HG03520 (cell line): ENCODE measurements around the gene BLVRB.
"Not testable (repeated sequence)": the region's sequence is repeated elsewhere in the genome, so short reads cannot be mapped to it uniquely, and the experiment has no call there.

Experiments used
- ATAC-seq: cut with Tn5 transposase; IDR thresholded peaks from one replicate; pipeline ENCODE4 v1.9.1; 2021; ENCODE audit warnings: mild to moderate bottlenecking, moderate library complexity; ENCODE audit not compliant: unreplicated experiment

The BLVRB gene

DNA sequence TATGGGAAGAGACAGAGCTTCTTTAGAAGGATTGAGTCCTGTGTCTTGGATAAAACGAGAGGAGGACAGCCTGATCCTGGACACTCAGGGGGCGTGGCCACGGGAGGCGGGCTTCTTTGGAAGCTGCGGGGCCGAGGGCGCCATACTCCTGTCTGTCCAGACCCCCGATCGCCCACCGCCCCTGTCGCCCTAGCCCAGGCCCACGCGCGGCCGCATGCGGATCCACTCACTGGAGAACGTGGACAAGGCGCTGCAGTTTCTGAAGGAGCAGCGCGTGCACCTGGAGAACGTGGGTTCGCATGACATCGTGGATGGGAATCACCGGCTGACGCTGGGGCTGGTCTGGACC is 24.3 kb upstream of the BLVRB start:
- ATAC-seq, result no peak

DNA sequence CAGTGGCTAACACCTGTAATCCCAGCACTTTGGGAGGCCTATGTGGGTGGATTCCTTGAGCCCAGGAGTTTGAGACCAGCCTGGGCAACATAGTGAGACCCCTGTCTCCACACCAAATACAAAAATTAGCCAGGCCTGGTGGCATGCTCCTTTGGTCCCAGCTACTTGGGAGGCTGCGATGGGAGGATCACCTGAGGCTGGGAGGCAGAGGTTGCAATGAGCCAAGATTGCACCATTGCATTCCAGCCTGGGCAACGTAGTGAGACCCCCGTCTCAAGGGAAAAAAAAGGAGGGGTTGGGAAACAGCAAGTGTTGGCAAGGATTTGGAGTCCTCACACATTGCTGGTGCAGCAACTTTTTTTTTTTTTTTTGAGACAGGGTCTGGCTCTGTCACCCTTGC is 20.5 kb upstream of the BLVRB start:
- no peak for ATAC-seq

- ATAC-seq, result not testable (repeated sequence)
Measured at GRCh38 chr19:40475878-40476644, 10.5 kb upstream of the BLVRB start.

- ATAC-seq, result no peak
Measured at GRCh38 chr19:40474737-40475136, 9.2 kb upstream of the BLVRB start.

GRCh38 chr19:40472516-40472915 is 7.0 kb upstream of the BLVRB start:
- ATAC-seq, result no peak

- ATAC-seq, result no peak
Measured at GRCh38 chr19:40471111-40471510, 5.6 kb upstream of the BLVRB start.

- no peak for ATAC-seq
Measured at GRCh38 chr19:40469011-40469410, 3.5 kb upstream of the BLVRB start.

- ATAC-seq, result no peak
Measured at GRCh38 chr19:40466985-40467734, 1.6 kb upstream of the BLVRB start, which contains the start of gene SPTBN4. Gene SPTBN4 (plus strand): TSS chr19:40467001. CDS start chr19:40472622, 5,621 bp downstream.

DNA sequence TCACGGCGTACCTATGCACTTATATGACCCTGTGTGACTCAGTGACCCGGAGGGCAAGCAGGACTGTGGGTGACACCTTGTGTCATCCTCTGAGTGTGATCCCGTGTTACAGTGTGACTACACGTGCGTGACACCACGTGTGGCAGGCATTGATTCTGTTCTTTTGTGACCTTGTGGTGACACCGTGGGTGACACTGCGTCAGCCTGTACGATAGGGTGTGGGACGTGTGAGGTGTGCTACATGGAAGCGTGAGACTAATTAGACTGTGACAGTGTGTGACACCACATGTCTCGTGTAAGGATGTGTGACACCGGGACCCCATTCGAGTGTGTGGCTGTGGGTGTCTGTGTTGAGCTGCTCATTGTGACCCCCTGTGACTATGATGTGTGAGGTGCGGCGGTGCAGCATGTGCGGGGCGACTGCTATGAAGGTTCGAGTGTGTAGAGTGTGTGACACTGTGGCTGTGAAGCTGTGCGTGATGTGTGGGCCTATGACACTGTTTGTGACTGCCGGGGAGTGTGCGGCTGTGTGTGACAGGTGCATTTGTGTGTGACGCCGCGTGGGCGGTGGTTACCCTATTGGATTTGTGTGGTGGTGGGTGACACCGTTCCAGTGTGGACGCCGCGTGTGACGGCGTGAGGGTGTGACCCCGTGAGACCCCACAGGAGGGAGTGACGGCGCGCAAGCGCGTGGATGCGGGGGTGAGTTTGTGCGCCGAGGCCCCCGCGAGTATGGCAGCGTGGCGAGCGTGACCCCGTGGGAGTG is 857 bp upstream of the BLVRB start:
- ATAC-seq, result peak; percentile 20

- no peak for ATAC-seq
Measured at GRCh38 chr19:40465025-40465556, 454 bp downstream of the BLVRB start.

GRCh38 chr19:40464059-40465024 is 1.2 kb downstream of the BLVRB start:
- no peak for ATAC-seq

DNA sequence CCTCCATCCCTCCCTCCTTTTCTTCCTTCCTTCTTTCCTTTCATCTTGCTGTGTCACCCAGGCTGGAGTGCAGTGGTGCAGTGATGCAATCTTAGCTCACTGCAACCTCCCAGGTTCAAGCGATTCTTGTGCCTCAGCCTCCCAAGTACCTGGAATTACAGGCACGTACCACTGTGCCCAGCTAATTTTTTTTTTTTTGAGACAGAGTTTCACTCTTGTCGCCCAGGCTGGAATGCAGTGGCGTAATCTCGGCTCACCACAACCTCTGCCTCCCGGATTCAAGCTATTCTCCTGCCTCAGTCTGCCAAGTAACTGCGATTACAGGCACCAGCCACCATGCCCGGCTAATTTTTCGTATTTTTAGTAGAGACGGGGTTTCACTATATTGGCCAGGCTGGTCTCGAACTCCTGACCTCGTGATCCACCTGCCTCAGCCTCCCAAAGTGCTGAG is 1.9 kb downstream of the BLVRB start:
- not testable (repeated sequence) for ATAC-seq

DNA sequence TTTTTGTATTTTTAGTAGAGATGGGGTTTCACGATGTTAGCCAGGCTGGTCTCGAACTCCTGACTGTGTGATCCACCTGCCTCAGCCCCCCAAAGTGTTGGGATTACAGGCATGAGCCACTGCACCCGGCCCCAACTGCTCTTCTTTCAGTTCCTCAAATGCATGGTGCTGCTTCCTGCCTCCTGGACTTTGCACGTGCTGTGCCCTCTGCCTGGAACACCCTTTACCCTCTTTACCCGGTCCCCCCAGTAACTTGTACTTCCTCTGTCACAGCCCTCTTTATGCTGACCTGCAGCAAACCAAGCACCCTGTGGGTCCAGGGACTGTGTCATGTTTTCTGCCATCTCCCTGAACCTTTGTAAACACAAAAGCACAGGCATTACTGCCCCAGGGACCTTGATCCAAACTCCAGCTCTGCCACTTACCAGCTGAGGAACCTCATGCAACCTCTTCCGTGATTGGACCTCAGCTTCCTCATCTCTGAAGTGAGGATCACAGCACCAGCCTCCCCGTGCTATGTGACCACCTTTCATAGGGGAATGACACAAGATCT is 3.8 kb downstream of the BLVRB start:
- no peak for ATAC-seq

- no peak for ATAC-seq
Measured at GRCh38 chr19:40460185-40460584, 5.4 kb downstream of the BLVRB start.

GRCh38 chr19:40458597-40458974 is 7.0 kb downstream of the BLVRB start:
- ATAC-seq, result no peak

- no peak for ATAC-seq
Measured at GRCh38 chr19:40457953-40458596, 7.5 kb downstream of the BLVRB start.

DNA sequence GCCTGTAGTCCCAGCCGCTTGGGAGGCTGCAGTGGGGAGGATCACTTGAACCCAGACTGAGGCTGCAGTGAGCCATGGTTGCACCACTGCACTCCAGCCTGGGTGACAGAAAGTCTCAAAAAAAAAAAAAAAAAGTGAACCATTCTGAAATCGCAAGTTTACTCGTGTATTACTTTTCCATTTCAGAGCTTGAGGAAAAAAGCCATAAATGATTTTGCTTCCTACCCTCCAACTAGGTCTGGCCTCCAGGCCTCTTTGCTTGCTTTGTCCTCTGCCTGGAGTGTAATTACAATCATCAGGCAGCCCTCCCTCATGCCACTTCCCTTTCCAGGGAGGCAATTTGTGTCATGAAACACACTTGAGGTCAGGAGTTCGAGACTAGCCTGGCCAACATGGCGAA is 8.5 kb downstream of the BLVRB start:
- no peak for ATAC-seq

DNA sequence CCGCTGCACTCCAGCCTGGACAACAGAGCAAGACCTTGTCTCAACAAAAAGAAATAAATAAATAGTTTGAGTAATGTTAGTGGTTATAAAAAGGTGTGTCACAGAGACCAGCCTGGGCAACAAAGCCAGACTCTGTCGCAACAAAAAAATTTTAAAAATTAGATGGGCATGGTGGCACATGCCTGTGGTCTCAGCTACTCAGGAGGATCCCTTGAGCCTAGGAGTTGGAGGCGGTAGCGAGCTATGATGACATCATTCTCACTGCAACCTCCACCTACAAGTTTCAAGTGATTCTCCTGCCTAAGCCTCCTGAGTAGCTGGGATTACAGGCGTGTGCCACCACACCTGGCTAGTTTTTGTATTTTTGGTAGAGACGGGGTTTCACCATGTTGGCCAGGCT is 11.6 kb downstream of the BLVRB start:
- not testable (repeated sequence) for ATAC-seq

GRCh38 chr19:40453151-40453735 is 12.3 kb downstream of the BLVRB start:
- no peak for ATAC-seq
